Fibroblast of skin of right quadriceps (primary cell): Measurements from ENCODE around the gene PGS1.
A peak's percentile ranks its signal among the peaks of the same experiment; 100 is the strongest.

Source experiments
- DNase-seq: peaks from one replicate; pipeline ENCODE4 v3.0.0-alpha.2; 2013

PGS1 gene

GRCh38 chr17:78387977-78388941, 9.8 kb downstream of the PGS1 start:
- peak; percentile 22 for DNase-seq

DNA sequence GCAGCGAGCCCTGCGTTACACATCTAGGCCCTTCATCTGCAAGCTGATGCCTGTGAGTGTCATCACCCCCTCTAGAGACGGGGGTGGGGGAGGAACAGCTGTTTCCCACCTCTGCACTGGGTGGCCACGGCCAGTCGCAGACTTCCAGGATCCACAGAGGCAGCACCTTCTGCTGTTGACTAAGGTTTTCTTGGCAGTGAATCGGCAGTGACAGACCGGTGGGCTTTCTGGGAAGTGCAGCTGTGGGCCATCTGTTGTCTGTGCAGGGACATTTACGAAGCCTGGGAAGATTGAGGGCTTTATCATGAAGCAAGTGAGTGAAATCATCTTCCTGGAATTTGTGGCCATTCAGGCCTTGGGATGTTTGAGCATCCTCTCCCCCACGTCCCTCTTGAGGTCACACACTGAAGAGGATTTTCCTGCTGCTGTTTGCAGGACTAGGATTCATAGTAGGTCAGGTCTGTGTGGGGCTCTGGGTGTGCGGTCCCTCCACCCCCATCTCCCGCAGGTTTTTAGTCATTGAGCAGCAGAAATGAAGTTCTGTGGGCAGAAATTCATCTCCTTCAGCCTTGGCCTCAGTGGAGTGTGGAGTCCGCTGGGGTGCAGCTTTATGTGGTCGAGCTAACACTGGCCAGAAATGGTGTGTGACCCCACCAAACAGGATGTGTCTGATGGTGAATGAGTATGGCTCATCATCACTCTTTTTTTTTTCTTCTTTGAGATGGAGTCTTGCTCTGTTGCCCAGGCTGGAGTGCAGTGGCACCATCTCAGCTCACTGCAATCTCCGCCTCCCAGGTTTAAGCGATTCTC, 12.0 kb downstream of the PGS1 start:
- DNase-seq, result peak; percentile 98

GRCh38 chr17:78391051-78391431, 12.6 kb downstream of the PGS1 start:
- DNase-seq, result no peak

DNA sequence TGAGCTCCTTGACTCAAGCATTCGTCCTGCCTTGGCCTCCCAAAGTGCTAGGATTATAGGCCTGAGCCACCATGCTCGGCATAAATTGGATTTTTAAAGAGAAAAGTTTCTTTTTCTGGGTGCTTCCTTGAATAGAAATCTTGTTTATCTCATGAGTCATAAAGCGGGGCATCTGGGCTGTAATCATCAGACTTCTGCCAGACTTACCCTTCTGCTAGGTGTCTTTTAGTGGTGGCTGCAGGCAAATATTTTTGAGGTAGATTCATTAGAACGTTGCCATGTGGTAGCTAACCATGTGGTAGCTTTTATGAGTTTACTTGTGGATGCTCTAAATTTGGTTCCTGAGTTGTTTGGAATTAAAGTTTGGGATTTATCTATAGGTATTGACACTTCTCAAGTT, 13.4 kb downstream of the PGS1 start:
- peak; percentile 68 for DNase-seq

GRCh38 chr17:78392295-78392694, 13.8 kb downstream of the PGS1 start:
- DNase-seq, result no peak

DNA sequence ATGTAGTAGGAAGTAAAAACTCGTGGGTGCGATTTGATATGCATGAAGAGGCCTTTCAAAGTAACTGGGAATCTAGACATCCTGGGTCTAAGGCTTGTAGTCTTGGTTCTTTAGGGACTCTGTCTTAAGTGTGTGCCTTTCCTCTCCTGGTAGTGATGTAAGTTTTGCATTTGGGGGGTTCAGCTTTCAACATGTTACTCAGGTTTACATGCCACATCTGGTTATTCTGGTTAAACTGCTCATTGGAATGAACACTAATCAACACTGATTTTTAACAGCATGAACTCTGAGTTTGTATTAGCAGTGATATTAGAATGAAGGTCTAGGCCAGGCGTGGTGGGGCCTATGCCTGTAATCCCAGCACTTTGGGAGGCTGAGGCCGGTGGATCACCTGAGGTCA, 15.1 kb downstream of the PGS1 start:
- no peak for DNase-seq

GRCh38 chr17:78394209-78394608, 15.8 kb downstream of the PGS1 start:
- DNase-seq, result no peak

- no peak for DNase-seq
These were observed 16.7 kb downstream of the PGS1 start for GRCh38 chr17:78395155-78395554.

GRCh38 chr17:78396441-78397337, 18.2 kb downstream of the PGS1 start:
- DNase-seq, result peak; percentile 51

GRCh38 chr17:78397681-78398101, 19.2 kb downstream of the PGS1 start:
- DNase-seq, result no peak

GRCh38 chr17:78398390-78398789, 19.9 kb downstream of the PGS1 start:
- DNase-seq, result no peak

DNA sequence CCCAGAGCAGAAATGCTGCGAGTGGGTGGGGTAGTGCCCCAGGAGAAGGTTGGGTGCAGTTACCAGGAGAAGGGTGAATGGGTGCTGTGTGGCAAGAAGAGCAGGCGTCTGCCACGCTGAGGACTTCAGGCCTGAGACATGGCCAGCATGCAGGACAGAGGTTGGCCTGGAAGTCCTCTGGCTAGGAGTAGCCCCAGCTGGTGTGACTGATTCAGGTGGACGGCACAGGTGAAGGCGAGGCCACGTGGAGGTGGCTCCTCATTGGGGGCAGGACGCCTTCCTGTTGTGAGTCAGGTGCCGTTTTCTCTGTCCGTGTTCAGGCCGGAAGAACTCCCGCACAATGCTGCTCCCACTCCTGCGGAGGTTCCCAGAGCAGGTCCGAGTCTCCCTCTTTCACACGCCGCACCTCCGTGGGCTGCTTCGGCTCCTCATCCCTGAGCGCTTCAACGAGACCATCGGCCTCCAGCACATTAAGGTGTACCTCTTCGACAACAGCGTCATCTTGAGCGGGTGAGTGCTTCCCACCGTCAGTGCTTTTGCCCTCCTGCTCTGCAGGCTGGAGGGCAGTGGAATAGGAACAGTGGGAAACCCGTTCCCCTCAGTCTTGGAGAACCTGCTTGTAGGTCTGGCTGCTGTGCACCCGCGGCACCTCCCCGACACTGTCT, 20.7 kb downstream of the PGS1 start:
- no peak for DNase-seq

GRCh38 chr17:78399693-78400144, 21.3 kb downstream of the PGS1 start:
- DNase-seq, result no peak

- no peak for DNase-seq
These were observed 22.3 kb downstream of the PGS1 start for GRCh38 chr17:78400581-78401240.

DNA sequence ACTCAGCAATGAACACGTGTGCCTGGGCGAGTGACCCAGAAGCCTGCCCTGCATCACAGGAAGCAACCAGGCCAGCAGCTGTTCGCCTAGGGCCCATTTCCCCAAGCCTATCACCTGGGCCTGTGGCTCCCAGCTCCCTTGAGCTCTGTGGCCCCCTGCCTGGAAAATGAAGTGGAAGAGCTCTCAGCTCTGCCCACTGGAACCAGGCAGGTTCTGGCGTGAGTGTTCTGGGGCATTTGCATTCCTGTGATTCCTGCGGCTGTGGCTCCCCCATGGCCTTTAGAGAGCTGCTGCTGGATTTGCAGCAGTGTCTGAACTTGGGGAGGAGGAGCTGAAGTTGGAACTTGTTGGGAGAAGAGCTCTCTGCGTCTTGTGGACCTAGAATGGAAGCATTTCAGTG, 22.8 kb downstream of the PGS1 start:
- DNase-seq, result no peak

GRCh38 chr17:78401891-78402290, 23.4 kb downstream of the PGS1 start:
- no peak for DNase-seq

DNA sequence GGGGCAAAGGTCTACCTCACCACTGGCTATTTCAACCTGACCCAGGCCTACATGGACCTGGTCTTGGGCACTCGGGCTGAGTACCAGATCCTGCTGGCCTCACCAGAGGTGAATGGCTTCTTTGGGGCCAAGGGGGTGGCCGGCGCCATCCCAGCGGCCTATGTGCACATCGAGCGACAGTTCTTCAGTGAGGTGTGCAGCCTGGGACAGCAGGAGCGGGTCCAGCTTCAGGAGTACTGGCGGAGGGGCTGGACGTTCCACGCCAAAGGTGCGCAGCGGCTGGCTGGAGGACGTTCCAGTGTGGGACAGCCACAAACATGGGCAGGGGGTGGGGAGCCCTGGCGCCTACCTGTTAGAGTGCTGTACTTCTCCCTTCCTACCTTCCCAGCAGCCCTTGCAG, 25.4 kb downstream of the PGS1 start:
- no peak for DNase-seq

DNA sequence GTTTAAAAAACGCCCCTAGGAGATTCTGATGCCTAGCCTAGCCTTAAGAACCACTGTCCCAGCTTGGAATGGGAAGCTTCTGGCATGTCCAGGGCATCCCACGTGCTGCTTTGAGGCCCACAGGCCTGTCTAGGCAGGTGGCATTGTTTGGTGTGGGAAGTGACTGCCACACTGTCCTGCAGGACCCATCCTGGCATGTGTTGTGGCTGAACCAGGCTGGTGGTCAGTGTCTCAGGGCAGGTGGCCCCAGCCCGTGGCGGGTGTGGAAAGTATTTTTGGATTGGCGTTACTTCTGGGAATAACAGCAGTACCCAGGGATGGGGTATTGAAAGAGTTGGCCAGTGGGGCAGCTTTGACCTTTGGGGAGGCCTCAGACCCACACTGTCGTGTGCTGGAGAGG, 27.9 kb downstream of the PGS1 start:
- DNase-seq, result no peak

DNA sequence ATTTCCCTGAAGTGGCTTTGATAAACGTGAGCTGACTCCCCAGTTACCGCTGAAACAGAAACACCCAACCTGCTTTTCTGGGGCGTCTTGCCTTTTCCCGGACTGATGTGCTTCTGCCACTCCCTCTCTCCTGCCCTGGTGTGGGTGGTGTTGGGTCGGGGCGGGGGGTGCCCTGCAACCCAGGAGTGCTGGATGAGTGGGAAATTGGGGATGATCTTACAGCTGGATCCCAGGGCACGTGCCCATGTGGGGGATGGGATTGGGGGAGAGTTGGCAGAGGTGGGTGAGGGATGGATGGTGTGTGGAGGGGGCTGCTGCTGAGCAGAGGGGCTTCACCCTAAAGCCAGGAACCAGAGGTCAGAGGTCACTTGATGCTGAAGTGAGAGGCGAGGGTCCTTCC, 28.5 kb downstream of the PGS1 start:
- DNase-seq, result no peak

DNA sequence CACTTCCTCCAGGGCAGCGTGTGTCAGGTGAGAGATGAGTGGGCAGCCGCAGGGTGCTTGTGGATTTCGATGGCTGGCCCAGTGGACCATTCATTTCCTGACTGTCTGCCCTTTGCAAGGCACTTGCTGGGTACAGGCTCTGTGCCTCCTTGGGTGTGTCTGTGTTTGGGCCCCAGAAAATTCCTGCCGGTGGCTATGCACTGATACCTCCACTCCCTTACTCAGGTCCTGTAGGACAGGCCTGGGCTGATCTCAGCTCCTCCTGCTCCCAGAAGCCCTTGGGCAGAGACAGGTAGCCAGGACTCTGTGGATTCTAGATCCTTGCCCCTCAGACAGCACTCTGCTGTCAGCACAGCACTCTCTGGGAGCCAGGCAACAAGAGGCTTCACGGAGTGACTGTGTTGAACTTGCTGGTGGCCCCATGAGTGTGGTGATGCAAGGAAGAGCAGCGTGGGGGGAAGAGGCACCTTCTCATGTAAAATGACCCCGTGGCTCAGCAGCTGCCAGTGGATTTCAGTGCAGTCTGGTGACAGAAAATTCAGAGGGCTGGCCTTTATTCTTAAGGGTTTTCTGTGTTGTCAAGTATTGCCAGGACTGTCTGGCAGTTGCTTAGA, 29.0 kb downstream of the PGS1 start:
- DNase-seq, result no peak

GRCh38 chr17:78408476-78409050, 30.1 kb downstream of the PGS1 start:
- no peak for DNase-seq
